HG03103 (cell line): Measurements from ENCODE around the gene CERS2.
A peak's percentile ranks its signal among the peaks of the same experiment; 100 is the strongest.

ENCODE experiments used
- ATAC-seq: cut with Tn5 transposase; IDR thresholded peaks from one replicate; pipeline ENCODE4 v1.9.1; 2021; ENCODE audit warnings: low read depth; ENCODE audit not compliant: unreplicated experiment

Gene CERS2

GRCh38 chr1:150974580-150975478 lies at the start of gene CERS2:
Gene CERS2 (minus strand): TSS chr1:150974835. CDS start chr1:150969090, 5,745 bp downstream.
- peak; percentile 39 for ATAC-seq

- ATAC-seq: no peak
These were observed 38.9 kb upstream of the CERS2 start for GRCh38 chr1:151013518-151013917.

GRCh38 chr1:151012684-151013471 lies 38.2 kb upstream of the CERS2 start:
- ATAC-seq: no peak

DNA sequence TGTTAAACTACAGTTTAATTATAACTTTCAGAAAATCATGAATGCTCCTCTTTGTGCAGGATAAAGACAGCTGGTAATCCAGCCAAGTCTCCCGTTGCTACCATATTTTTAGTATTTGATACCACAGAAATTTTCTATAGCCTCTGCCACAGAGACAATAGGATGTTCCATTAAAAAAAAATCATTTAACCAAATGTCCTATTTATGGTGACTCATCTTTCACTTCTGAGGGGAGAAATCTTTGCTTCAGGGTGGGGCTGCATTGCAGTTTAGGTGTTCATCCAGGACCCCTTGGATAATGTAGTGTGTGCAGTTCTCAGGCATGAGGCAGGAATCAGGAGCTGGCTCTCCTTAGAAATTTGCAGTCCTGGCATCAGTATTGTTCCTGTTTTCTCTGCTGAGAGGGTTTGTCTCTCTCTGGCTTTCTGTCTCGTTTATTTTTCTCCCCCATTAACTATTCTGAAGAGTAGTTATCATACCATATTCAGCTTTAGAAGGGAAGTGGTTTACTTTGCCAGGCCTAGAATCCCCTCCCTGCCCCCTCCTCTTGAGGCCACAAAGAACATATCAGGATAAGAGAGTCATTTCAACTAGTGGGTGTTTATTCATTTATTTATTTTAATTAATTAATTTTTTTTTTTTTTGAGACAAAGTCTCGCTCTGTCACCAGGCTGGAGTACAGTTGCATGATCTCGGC lies 36.7 kb upstream of the CERS2 start:
- ATAC-seq: no peak

DNA sequence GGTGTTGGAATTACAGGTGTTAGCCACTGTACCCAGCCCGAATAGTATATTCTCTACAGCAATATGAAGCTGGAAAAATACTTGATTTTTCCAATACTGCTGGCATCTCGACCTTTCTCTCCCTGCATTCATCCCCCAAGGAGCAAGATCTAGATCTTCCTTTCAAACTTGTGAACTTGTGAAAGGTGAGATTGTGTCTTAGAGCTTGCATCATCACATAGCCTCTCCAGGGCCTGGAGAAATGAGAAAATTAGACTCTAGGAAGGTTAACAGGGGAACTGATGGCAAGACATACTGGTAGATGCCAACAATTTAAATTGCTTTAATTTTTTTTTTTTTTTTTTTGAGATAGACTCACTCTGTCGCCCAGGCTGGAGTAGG lies 35.7 kb upstream of the CERS2 start:
- ATAC-seq: no peak

- ATAC-seq: no peak
These were observed 35.2 kb upstream of the CERS2 start for GRCh38 chr1:151009674-151010345.

DNA sequence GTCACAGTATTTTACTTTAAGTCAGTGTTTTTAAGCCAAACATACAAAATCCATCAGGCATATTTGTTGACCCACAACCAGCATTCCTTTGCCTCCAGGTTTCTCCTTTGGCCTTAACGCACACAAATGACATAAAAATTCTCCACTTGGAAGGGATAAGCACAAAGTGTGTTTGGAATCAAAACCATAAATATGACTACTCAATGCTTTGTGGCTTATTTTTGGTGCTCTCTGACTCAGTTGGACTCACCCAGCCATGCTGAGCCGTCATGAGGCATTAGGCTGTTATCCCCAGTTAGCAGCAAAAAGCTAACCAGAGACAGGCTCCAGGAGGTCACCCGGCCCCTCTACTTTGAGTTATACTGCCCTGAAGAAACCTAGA lies 34.6 kb upstream of the CERS2 start:
- ATAC-seq: no peak

DNA sequence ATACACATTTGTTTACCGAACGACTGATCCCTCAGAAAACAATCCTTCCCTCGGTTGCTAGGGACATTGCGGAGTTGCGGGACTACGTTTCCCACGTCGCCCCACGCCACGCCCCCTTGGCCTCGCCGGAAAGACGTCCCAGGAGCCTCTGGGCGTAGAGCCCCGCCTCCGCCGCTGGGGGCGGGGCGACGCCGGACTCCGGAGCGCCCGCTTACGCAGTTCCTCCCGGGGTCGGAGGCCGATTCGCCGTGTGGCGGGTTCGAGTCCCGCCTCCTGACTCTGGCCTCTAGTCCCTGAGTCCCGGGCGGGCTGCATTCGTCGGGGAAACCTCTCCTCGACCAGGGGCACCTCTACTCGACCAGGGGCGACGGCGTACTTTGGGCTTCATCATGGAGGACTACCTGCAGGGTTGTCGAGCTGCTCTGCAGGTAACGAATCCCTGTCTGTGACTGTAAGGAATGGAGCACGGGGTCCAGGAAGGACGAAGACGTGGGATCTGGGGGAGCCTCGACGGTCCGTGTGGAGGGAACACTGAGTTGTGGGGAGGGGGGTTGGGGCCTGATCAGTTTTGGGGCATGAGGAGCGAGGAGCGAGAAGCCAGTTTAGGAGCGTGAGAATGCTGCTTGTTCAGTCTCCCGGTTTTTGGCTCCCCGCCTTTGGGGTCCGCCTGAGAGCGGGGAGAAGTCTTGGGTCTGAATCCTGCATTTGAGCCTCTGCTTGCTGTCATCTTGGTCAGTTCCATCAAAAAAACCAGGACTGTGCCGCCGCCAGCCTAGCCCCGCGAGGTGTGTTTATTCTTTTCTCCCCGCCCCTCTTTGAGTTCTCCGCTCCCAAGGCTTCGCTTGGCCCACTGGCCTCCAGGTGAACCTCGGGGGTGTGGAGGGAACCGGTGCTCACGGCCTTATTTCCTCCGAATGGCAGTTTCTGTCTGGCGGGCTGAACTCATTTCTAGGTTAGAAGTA lies 33.9 kb upstream of the CERS2 start, which contains the start of gene PRUNE1:
TSS of gene PRUNE1 (plus strand) at position 206 of the 962 bp plus-strand sequence. CDS start at position 390, 184 bp downstream.
- ATAC-seq: peak; percentile 77

DNA sequence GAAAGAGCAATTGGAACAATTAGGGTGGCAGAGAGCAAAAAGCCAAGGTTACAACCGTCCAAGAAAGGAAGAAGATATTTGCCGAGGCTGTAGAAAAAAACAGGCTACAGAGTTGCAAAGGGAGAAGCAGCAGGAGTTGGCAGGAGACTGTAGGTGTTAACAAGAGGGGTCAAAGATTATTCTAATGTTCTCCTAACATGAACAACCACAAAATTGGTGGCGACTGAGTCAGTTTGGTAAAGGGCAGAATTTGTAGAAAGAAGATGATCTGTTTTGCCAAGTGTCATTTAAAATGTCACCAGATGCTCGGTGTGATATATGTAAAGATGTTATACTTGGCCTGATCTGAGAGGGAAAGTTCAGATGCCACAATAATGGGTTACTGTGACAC lies 33.2 kb upstream of the CERS2 start:
- ATAC-seq: no peak

DNA sequence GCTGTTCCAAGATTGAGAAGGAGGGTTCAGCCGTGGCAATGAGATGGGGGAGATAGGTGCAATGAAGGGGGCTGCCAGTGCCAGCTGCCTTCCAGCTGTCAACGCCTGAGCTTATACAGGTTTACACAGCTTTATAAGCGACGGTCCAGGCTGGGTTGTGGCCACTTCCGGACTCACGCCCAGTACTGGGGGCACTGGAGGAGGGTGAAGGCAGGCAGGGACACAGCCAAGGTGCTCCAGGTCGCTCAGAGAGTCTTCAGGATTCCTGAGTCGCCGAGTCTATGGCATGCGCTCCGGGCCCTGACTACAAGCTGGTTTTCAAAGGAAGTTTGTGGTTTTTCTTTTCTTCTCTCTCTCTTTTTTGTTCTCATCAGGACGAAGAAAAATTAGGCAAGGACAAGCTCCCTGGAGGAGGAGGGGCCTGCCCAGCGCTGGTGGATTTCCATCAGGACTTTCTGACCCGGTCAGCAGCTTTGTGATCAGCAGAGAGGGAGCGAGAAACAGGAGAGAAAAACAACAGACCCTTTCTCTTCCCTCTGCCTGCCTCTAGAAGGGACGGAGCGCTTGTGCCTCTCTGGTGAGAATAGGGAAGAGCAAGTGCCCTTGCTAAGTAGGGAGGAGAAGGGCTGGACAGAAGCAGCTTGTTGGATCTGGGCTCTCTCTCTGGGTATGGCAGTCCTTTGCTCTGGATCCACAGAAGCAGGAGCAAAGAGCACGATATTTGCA lies 31.9 kb upstream of the CERS2 start, which contains the start of gene MINDY1:
TSS of gene MINDY1 (minus strand) at position 576 of the 726 bp plus-strand sequence. CDS start 4,285 bp downstream, outside the sequence.
- no peak for ATAC-seq

DNA sequence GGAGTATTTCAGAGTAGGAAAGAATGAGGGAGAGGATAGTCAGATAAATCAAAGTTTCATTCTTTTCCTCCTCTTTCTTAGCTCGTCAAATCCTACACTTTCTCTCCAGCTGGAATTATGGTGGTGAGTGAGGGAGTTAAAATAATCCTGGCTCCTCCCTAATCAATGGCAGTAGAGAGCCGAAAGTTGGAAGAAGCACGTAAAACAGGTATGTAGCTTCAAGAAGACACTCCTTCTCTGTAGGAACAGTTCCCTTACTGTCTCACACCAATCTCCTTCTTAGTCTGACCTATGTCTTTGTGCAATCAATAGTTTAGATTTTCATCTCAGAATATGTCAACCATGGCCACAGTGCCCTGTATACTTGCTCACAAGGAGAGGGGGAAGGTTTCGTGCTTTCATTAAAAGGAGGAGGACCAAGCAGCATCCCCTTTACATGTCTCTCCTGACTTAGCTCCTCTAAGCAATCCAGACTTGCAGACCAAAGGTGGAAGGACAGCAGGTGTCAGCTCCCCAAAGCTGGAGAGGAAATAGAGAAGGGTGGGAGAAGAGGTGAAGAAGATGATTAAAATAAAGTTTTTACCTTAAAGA lies 31.2 kb upstream of the CERS2 start:
- no peak for ATAC-seq

DNA sequence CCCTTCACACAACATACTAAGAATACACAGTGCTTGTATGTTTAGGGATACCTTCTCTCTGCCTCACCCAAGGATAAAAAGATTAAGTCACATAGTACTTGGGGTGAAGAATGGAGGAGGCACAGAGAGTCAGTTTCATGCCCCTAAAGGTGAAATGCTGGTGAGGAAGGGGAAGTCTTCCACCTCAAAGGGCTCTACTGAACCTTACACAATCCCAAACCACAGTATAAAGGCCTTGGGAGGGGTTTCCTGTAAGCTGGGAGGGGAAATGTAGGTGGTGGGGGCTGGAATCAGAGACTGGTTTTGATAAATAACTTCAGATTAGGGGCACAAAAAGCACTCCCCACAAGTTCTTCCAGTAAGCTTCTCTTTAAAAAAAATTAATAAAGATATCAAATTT lies 28.5 kb upstream of the CERS2 start:
- no peak for ATAC-seq

GRCh38 chr1:151002611-151003010 lies 28.0 kb upstream of the CERS2 start:
- no peak for ATAC-seq

GRCh38 chr1:151002051-151002450 lies 27.4 kb upstream of the CERS2 start:
- no peak for ATAC-seq

GRCh38 chr1:151001602-151002001 lies 27.0 kb upstream of the CERS2 start:
- ATAC-seq: no peak

DNA sequence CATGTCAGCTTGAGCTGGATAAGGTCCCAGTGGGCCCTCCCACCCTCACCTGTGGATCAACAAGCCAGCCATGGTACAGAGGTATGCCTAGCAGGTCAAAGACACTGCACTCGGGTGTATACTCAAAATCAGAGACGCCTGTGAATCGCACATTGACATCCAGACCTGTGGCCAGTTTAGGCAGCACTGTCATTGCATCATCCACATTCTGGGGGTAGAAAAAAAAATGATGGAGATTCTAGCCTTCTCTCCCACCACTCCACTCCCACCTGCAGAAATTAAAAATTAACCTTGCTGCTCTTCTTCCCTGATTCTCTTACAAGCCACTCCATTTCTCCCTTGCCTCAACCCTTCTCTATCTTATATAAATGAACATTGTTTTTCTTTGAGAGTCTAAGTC lies 25.8 kb upstream of the CERS2 start:
- ATAC-seq: no peak

DNA sequence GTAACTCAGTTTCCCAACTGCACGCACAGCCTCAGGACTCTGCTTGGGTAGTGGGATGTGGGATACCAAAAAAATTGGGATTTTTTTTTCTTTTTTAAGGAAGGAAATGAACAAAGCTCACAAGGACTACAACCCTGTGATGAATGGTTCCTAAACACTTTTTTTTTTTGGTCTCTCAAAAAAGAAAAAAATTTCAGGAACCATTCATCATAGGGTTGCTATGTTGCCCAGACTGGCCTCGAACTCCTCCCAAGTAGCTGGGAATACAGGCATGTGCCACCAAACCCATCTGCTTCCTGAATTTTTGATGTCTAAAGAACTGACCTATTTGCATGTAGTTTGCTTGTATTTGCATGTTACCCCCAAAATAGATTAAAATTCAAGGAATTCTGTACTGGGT lies 25.3 kb upstream of the CERS2 start:
- no peak for ATAC-seq

DNA sequence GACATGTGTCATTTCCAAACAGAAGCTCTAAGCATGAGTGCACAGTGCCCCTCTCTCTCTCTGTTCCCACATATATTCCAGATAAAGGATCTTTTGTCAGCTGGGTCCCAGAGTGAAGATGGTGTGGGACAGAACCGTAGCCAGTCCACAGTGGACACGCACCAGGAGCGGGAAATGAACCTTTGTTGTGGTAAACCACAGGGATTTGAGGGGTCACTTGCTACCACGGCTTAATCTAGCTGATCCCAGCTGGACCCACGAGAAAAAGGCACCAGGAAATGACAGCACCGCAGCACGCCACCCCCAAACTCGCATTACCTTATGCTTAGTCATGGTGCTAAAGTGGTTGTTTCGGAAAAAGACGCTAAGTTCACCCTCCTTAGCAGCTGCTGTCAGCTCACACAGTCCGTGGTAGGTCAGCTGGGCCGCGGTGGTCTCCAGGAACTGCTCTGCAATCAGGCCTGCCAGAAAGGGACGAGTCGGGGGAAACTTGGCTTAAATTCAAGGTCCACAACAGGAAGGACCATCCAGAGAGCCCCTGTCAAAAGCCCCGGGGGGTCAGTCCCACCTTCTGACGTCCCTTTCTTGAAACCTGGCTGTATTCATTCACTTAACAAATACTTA lies 24.5 kb upstream of the CERS2 start:
- no peak for ATAC-seq
